Glutamatergic neuron (in vitro differentiated cells): ENCODE measurements around the gene TMPRSS7. TPM values are rescaled to one million over a fixed set of nuclear protein-coding genes. Genes with fewer than 3 reads are reported as not detected.

Experiments
- DNase-seq: peaks from one replicate; pipeline ENCODE4 v3.0.0; 2022
- H3K27ac Mint-ChIP-seq: one replicate; pipeline ENCODE4 v1.8.0; 2020; ENCODE audit warnings: mild to moderate bottlenecking, mixed read lengths, inconsistent platforms; ENCODE audit not compliant: unreplicated experiment
- H3K27me3 Mint-ChIP-seq: one replicate; pipeline ENCODE4 v1.8.0; 2020; ENCODE audit warnings: mild to moderate bottlenecking, moderate library complexity, mixed read lengths, inconsistent platforms; ENCODE audit not compliant: unreplicated experiment
- H3K36me3 Mint-ChIP-seq: one replicate; pipeline ENCODE4 v1.8.0; 2020; ENCODE audit warnings: mild to moderate bottlenecking, mixed read lengths, inconsistent platforms; ENCODE audit not compliant: unreplicated experiment
- H3K4me1 Mint-ChIP-seq: one replicate; pipeline ENCODE4 v1.8.0; 2020; ENCODE audit warnings: mild to moderate bottlenecking, low read depth, mixed read lengths, inconsistent platforms; ENCODE audit not compliant: unreplicated experiment
- H3K4me3 Mint-ChIP-seq: one replicate; pipeline ENCODE4 v1.8.0; 2020; ENCODE audit warnings: mild to moderate bottlenecking, mixed read lengths, inconsistent platforms; ENCODE audit not compliant: unreplicated experiment
- H3K9me3 Mint-ChIP-seq: one replicate; pipeline ENCODE4 v1.8.0; 2020; ENCODE audit warnings: mild to moderate bottlenecking, moderate library complexity, mixed read lengths, inconsistent platforms; ENCODE audit not compliant: unreplicated experiment
- CTCF ChIP-seq: fragments of 200-600 bp; sonication (generic); IDR thresholded peaks from one replicate; pipeline ENCODE4 v1.5.0; 2021; ENCODE audit not compliant: partially characterized antibody, unreplicated experiment
- total RNA-seq: library from RNA; stranded (reverse); fragmentation: NEBNext Ultra II Directional; extraction: Animal tissue kit (Norgen Biotek cat#: 25700); gene quantifications from one replicate; pipeline ENCODE4 v1.2.1, GENCODE V29; 2021; ENCODE audit not compliant: unreplicated experiment

Gene TMPRSS7
- total RNA-seq, 1 donor from 2014 or later, result not detected

- Mint-ChIP-seq H3K27ac (peak overlapping the region; percentile 5), H3K27me3 (peaks cover 4% of the 10 kb centered on the region), H3K9me3 (no peaks in the 10 kb centered on the region), H3K4me3 (no peak overlapping the region), H3K4me1 (peaks cover 12% of the 10 kb centered on the region), H3K36me3 (no peaks in the 10 kb centered on the region)
- TF ChIP-seq CTCF, result no peak
- DNase-seq, result no peak
Observed at GRCh38 chr3:112090887-112091586, 56.5 kb downstream of the TMPRSS7 start.

GRCh38 chr3:112092496-112093179 lies 58.1 kb downstream of the TMPRSS7 start:
- no peak for TF ChIP-seq CTCF
- peaks cover 2% of the 10 kb centered on the region for H3K27me3 Mint-ChIP-seq
- no peak overlapping the region for H3K4me3 Mint-ChIP-seq
- no peak for DNase-seq
- H3K9me3 Mint-ChIP-seq, result no peaks in the 10 kb centered on the region
- H3K4me1 Mint-ChIP-seq, result peaks cover 10% of the 10 kb centered on the region
- no peak overlapping the region for H3K27ac Mint-ChIP-seq
- no peaks in the 10 kb centered on the region for H3K36me3 Mint-ChIP-seq

GRCh38 chr3:112093180-112093522 lies 58.6 kb downstream of the TMPRSS7 start:
- H3K36me3 Mint-ChIP-seq, result no peaks in the 10 kb centered on the region
- DNase-seq, result no peak
- peaks cover 2% of the 10 kb centered on the region for H3K27me3 Mint-ChIP-seq
- TF ChIP-seq CTCF, result no peak
- H3K4me1 Mint-ChIP-seq, result peaks cover 10% of the 10 kb centered on the region
- no peak overlapping the region for H3K27ac Mint-ChIP-seq
- no peak overlapping the region for H3K4me3 Mint-ChIP-seq
- H3K9me3 Mint-ChIP-seq, result no peaks in the 10 kb centered on the region

GRCh38 chr3:112095731-112096130 lies 61.2 kb downstream of the TMPRSS7 start:
- Mint-ChIP-seq H3K9me3 (no peaks in the 10 kb centered on the region), H3K4me3 (no peak overlapping the region), H3K4me1 (peaks cover 5% of the 10 kb centered on the region), H3K27ac (no peak overlapping the region), H3K27me3 (no peaks in the 10 kb centered on the region), H3K36me3 (no peaks in the 10 kb centered on the region)
- TF ChIP-seq CTCF, result no peak
- no peak for DNase-seq

GRCh38 chr3:112096176-112096575 lies 61.6 kb downstream of the TMPRSS7 start:
- H3K27me3 Mint-ChIP-seq, result no peaks in the 10 kb centered on the region
- H3K36me3 Mint-ChIP-seq, result no peaks in the 10 kb centered on the region
- no peak for TF ChIP-seq CTCF
- no peak for DNase-seq
- H3K4me3 Mint-ChIP-seq, result no peak overlapping the region
- H3K4me1 Mint-ChIP-seq, result peaks cover under 1% of the 10 kb centered on the region
- no peak overlapping the region for H3K27ac Mint-ChIP-seq
- no peaks in the 10 kb centered on the region for H3K9me3 Mint-ChIP-seq
